A549 (cell line): ENCODE results near the gene QRICH1.

Source experiments
- CTCF ChIP-seq: fragments of >200 bp; sonication (Bioruptor Twin); formaldehyde crosslinking; IDR thresholded peaks from 3 replicates; pipeline ENCODE4 v1.5.1; 2016
- EP300 ChIP-seq, 2 experiments: fragments of >200 bp; sonication (Bioruptor Twin); formaldehyde crosslinking; IDR thresholded peaks; 2 replicates in 1 of 2; 3 replicates in 1 of 2; pipeline ENCODE4 v1.6.1; 2016 to 2017
- MAZ ChIP-seq: fragments of 150-350 bp; IDR thresholded peaks from 2 replicates; pipeline ENCODE4 v1.6.1; 2014; ENCODE audit warnings: antibody characterized with exemption, low read depth, low read length, borderline replicate concordance
- PBX3 ChIP-seq: IDR thresholded peaks from 2 replicates; pipeline ENCODE4 v1.6.1; 2012
- SMC3 ChIP-seq: fragments of >200 bp; sonication (Bioruptor Twin); formaldehyde crosslinking; IDR thresholded peaks from 3 replicates; pipeline ENCODE4 v1.6.1; 2018; ENCODE audit warnings: inconsistent platforms

GRCh38 chr3:49017229-49017970 is 76.5 kb downstream of the QRICH1 start:
- TF ChIP-seq EP300 (IDR thresholded peaks at IDR 0.05) (no peak), CTCF (no peak), MAZ (no peak), PBX3 (no peak), SMC3 (no peak)
